Measurements from ENCODE around the gene COMT. TPM values are rescaled to one million over a fixed set of nuclear protein-coding genes. Genes with fewer than 3 reads are reported as not detected.
A peak's percentile ranks its signal among the peaks of the same experiment; 100 is the strongest.

COMT gene
- total and polyA plus RNA-seq, 9 of the 15 experiments (the other 6 are each of a cell fraction or from before 2014, with no cell fraction given): 12.5 to 351 (median 155) TPM

DNA sequence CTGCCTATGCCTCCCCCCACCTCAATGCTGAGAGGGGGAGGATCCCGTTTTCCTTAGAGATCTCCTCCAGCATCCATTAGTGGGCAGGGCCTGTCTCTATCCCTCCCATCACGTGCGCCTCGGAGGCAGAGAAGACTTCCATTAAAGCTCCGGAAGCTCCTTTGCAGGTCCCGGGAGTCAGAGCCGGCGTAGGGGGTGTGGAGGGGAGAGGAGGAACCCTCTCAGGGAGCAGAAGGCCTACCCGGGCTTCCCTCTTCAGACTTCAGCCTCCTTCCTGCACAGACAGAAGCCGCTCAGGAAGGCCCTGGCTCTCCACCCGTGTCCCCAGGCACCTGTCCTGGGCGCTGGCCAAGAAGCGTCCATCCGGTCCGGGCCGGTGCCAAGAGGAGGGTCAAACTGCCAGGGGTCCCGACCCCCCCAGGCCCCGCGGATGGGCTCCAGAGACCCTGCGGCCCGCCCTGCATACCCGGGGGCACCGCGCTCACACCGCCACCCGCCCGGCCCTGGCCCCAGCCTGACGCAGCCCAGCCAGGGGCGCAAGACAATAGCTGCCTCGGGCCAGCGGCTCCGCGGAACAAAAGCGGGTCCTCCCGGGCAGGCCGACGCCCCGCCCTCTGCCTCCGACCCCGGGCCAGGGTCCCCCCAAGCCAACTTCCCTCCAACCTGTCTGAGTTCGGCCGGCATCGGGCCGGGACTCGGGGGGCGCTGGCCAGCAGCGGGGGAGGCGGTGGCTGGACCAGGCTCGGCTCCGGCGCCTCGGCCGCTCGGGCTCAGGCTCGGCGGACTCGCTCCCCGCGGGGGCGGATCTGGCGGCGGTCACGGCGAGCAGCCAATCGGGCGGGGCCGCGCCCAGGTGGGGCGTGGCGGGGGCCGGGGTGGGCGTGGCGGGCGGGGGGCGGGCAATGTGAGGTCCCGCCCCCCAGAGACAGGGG, 45.1 kb downstream of the COMT start (continued):
- TF ChIP-seq, protein P1, sequence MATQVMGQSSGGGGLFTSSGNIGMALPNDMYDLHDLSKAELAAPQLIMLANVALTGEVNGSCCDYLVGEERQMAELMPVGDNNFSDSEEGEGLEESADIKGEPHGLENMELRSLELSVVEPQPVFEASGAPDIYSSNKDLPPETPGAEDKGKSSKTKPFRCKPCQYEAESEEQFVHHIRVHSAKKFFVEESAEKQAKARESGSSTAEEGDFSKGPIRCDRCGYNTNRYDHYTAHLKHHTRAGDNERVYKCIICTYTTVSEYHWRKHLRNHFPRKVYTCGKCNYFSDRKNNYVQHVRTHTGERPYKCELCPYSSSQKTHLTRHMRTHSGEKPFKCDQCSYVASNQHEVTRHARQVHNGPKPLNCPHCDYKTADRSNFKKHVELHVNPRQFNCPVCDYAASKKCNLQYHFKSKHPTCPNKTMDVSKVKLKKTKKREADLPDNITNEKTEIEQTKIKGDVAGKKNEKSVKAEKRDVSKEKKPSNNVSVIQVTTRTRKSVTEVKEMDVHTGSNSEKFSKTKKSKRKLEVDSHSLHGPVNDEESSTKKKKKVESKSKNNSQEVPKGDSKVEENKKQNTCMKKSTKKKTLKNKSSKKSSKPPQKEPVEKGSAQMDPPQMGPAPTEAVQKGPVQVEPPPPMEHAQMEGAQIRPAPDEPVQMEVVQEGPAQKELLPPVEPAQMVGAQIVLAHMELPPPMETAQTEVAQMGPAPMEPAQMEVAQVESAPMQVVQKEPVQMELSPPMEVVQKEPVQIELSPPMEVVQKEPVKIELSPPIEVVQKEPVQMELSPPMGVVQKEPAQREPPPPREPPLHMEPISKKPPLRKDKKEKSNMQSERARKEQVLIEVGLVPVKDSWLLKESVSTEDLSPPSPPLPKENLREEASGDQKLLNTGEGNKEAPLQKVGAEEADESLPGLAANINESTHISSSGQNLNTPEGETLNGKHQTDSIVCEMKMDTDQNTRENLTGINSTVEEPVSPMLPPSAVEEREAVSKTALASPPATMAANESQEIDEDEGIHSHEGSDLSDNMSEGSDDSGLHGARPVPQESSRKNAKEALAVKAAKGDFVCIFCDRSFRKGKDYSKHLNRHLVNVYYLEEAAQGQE (IDR thresholded peaks at IDR 0.05; ENCODE audit: borderline replicate concordance): peak; percentile 68; the same call in 1 of the 2 replicates
- TF ChIP-seq, protein P1 (CRISPR knock-in tag; IDR thresholded peaks at IDR 0.05; ENCODE audit: low read depth): peak; percentile 88
- no peak for TF ChIP-seq PYGO2 (tag; IDR thresholded peaks at IDR 0.05)
- TF ChIP-seq ATF7 (IDR thresholded peaks at IDR 0.05): peak; percentile 55
- TF ChIP-seq ERF (CRISPR knock-in tag; IDR thresholded peaks at IDR 0.05): peak; percentile 94
- TF ChIP-seq SAP30 (IDR thresholded peaks at IDR 0.05; ENCODE audit: borderline replicate concordance, insufficient read depth, low read depth, low read length, poor library complexity, severe bottlenecking): peak; percentile 85
- TF ChIP-seq CHD4 (IDR thresholded peaks at IDR 0.05; ENCODE audit: insufficient read depth, insufficient replicate concordance, low read depth, low read length, poor library complexity, severe bottlenecking): peak; percentile 92
- TF ChIP-seq, protein P2, sequence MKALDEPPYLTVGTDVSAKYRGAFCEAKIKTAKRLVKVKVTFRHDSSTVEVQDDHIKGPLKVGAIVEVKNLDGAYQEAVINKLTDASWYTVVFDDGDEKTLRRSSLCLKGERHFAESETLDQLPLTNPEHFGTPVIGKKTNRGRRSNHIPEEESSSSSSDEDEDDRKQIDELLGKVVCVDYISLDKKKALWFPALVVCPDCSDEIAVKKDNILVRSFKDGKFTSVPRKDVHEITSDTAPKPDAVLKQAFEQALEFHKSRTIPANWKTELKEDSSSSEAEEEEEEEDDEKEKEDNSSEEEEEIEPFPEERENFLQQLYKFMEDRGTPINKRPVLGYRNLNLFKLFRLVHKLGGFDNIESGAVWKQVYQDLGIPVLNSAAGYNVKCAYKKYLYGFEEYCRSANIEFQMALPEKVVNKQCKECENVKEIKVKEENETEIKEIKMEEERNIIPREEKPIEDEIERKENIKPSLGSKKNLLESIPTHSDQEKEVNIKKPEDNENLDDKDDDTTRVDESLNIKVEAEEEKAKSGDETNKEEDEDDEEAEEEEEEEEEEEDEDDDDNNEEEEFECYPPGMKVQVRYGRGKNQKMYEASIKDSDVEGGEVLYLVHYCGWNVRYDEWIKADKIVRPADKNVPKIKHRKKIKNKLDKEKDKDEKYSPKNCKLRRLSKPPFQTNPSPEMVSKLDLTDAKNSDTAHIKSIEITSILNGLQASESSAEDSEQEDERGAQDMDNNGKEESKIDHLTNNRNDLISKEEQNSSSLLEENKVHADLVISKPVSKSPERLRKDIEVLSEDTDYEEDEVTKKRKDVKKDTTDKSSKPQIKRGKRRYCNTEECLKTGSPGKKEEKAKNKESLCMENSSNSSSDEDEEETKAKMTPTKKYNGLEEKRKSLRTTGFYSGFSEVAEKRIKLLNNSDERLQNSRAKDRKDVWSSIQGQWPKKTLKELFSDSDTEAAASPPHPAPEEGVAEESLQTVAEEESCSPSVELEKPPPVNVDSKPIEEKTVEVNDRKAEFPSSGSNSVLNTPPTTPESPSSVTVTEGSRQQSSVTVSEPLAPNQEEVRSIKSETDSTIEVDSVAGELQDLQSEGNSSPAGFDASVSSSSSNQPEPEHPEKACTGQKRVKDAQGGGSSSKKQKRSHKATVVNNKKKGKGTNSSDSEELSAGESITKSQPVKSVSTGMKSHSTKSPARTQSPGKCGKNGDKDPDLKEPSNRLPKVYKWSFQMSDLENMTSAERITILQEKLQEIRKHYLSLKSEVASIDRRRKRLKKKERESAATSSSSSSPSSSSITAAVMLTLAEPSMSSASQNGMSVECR (CRISPR knock-in tag; IDR thresholded peaks at IDR 0.05): no peak
- TF ChIP-seq ZKSCAN1 (IDR thresholded peaks at IDR 0.05; ENCODE audit: low read depth, low read length): peak; percentile 63; the same call in 1 of the 2 replicates
- TF ChIP-seq, protein P3, sequence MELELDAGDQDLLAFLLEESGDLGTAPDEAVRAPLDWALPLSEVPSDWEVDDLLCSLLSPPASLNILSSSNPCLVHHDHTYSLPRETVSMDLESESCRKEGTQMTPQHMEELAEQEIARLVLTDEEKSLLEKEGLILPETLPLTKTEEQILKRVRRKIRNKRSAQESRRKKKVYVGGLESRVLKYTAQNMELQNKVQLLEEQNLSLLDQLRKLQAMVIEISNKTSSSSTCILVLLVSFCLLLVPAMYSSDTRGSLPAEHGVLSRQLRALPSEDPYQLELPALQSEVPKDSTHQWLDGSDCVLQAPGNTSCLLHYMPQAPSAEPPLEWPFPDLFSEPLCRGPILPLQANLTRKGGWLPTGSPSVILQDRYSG (tag; conservative IDR thresholded peaks at IDR 0.05; ENCODE audit: low read depth): no peak
- TF ChIP-seq ZNF253 (CRISPR knock-in tag; conservative IDR thresholded peaks at IDR 0.05): 0 out of 2 replicates have a peak, but pooled peaks have one; percentile 10
- 0 out of 2 replicates have a peak, but pooled peaks have one; percentile 7 for TF ChIP-seq RFX5 (IDR thresholded peaks at IDR 0.05; ENCODE audit: low read depth, low read length)
